ENCODE data around the gene AZIN2. TPM values are rescaled to one million over a fixed set of nuclear protein-coding genes. Genes with fewer than 3 reads are reported as not detected.

AZIN2 gene
- total and polyA plus RNA-seq, 10 of the 15 experiments (the other 5 are each of a cell fraction or from before 2014, with no cell fraction given), result 0.02 to 0.85 (median 0.23) TPM

GRCh38 chr1:33159577-33159976 lies 78.6 kb downstream of the AZIN2 start (continued):
- TF ChIP-seq ZNF592 (IDR thresholded peaks at IDR 0.05), result no peak

GRCh38 chr1:33161061-33161681 lies 80.2 kb downstream of the AZIN2 start:
- ATAC-seq, result no peak
- H4K20me1 ChIP-seq (ENCODE audit: control insufficient read depth, insufficient read depth), result no peaks in the 10 kb centered on the region
- H3K27me3 ChIP-seq (replicated peaks in 1 of 2; ENCODE audit: control insufficient read depth in 2 of 2, insufficient read depth in 2 of 2, low read length in 1 of 2), result no peaks in the 10 kb centered on the region
- H3K36me3 ChIP-seq (ENCODE audit: control insufficient read depth in 2 of 2, insufficient read depth in 2 of 2, low read length in 1 of 2), result no peaks in the 10 kb centered on the region; a peak in 1 of 4 replicates
- RAD21 ChIA-PET (ENCODE audit: unreplicated experiment), result interaction anchor here (0.5 kb wide), 1 partner anchor 47 kb away, joined by 3 read pairs; no protein-coding TSS in a partner anchor
- no peaks in the 10 kb centered on the region for H3K9me3 ChIP-seq (replicated peaks; ENCODE audit: control insufficient read depth, insufficient read depth, low read length)
- in situ Hi-C loops (cut with MboI), result no loop called here
- no peaks in the 10 kb centered on the region for H3K4me1 ChIP-seq (ENCODE audit: control insufficient read depth, insufficient read depth, low read length)
- TF ChIP-seq FOXM1 (IDR thresholded peaks at IDR 0.05; ENCODE audit: low read depth, low read length) (no peak), ASH2L (IDR thresholded peaks at IDR 0.05; ENCODE audit: borderline replicate concordance, low read depth) (no peak), IKZF2 (IDR thresholded peaks at IDR 0.05) (no peak), EP300 (IDR thresholded peaks at IDR 0.05; ENCODE audit: borderline replicate concordance in 1 of 2, control insufficient read depth in 1 of 2, low read depth in 2 of 2, low read length in 2 of 2) (no peak), ATF2 (IDR thresholded peaks at IDR 0.05; ENCODE audit: low read length) (no peak), NR2C2 (IDR thresholded peaks at IDR 0.05; ENCODE audit: borderline replicate concordance, control insufficient read depth, insufficient read length, low read depth) (no peak), SRF (IDR thresholded peaks at IDR 0.05; ENCODE audit: low read depth in 2 of 2, low read length in 2 of 2) (no peak), HCFC1 (IDR thresholded peaks at IDR 0.05; ENCODE audit: low read length) (no peak), RB1 (IDR thresholded peaks at IDR 0.05; ENCODE audit: borderline replicate concordance) (no peak), CBX5 (IDR thresholded peaks at IDR 0.05; ENCODE audit: low read depth) (no peak), MYB (IDR thresholded peaks at IDR 0.05; ENCODE audit: borderline replicate concordance, low read depth, low read length) (no peak)
- H2AFZ ChIP-seq (ENCODE audit: control insufficient read depth, low read depth, low read length), result no peak overlapping the region
- H3K9ac ChIP-seq (ENCODE audit: control insufficient read depth, insufficient read depth, low read length), result no peak overlapping the region
- no peak overlapping the region for H3K27ac ChIP-seq (ENCODE audit: control insufficient read depth, insufficient read depth)
- intact Hi-C loops (cut with micrococcal nuclease; ENCODE audit: unreplicated experiment), result no loop called here
- SMC1A ChIA-PET (ENCODE audit: uncharacterized antibody, unreplicated experiment), result no interaction called here
- DNase-seq (ENCODE audit: low read depth, low spot score), result no peak
- FAIRE-seq, result no peak
- CTCF ChIA-PET, result no interaction called here
- BruUV-seq (replicated peaks), result no TSS peak
- WGBS (ENCODE audit: insufficient coverage, insufficient replicate concordance, low lambda C conversion rate, missing lambda C conversion rate), result 77% methylated on average over 25 of the region's 25 CpGs
- H3K79me2 ChIP-seq (ENCODE audit: control insufficient read depth, insufficient read depth, low read length), result no peaks in the 10 kb centered on the region
- no peak overlapping the region for H3K4me2 ChIP-seq (ENCODE audit: control insufficient read depth, insufficient read depth)
- no peak overlapping the region for H3K4me3 ChIP-seq
- POLR2A ChIA-PET, result no interaction called here
